Measurements from ENCODE around the gene SHANK1. TPM values are rescaled to one million over a fixed set of nuclear protein-coding genes. Genes with fewer than 3 reads are reported as not detected.

Gene SHANK1
- total RNA-seq, 3 donors from 2014 or later = 0.59 to 0.98 TPM; not detected in 1

GRCh38 chr19:50666346-50667176, 53.0 kb downstream of the SHANK1 start:
- intact Hi-C loops (cut with DNase I; ENCODE audit: low total_unique reads) = no loop called here
- no peaks in the 10 kb centered on the region for H3K36me3 ChIP-seq
- no peaks in the 10 kb centered on the region for H3K9me3 ChIP-seq
- no peak overlapping the region for H3K4me3 ChIP-seq
- no peak overlapping the region for H3K27ac ChIP-seq
- TF ChIP-seq CTCF (IDR thresholded peaks at IDR 0.05) (no peak), POLR2A (IDR thresholded peaks at IDR 0.05) (no peak), POLR2AphosphoS5 (IDR thresholded peaks at IDR 0.05) (no peak)
- H3K4me1 ChIP-seq = peaks cover 0 to 8% of the 10 kb centered on the region in 2 donors
- H3K27me3 ChIP-seq = peaks cover 18 to 57% of the 10 kb centered on the region in 2 donors
- no peak for DNase-seq (ENCODE audit: low spot score in 2 of 2)

DNA sequence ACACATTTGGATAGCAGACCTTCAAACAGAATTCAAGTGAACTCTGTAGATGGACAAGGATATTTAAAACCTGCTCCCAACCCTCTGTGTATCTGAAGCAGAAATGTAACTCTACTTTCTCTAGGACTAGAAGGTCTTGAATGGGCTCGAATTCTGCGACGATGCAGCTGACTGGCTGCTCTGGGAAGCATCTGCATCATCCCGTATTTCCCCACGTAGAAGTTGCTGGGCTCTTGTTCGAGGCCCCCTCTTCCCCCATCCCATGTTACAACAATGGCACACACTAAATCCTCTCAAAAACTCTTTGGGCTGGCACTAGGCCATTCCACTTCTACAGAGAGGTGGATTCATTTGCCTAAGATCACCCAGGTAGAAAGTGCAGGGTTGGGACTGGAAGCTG, 55.4 kb downstream of the SHANK1 start:
- Histone ChIP-seq H3K4me3 (no peak overlapping the region), H3K36me3 (no peaks in the 10 kb centered on the region), H3K27ac (no peak overlapping the region), H3K4me1 (peaks cover 0 to 8% of the 10 kb centered on the region in 2 donors), H3K9me3 (no peaks in the 10 kb centered on the region), H3K27me3 (peaks cover 24 to 58% of the 10 kb centered on the region in 2 donors)
- intact Hi-C loops (cut with DNase I; ENCODE audit: low total_unique reads) = no loop called here
- no peak for DNase-seq (ENCODE audit: low spot score in 2 of 2)
- TF ChIP-seq POLR2A (IDR thresholded peaks at IDR 0.05) (no peak), CTCF (IDR thresholded peaks at IDR 0.05) (no peak), POLR2AphosphoS5 (IDR thresholded peaks at IDR 0.05) (no peak)

- H3K27me3 ChIP-seq = peaks cover 25 to 57% of the 10 kb centered on the region in 2 donors
- no peaks in the 10 kb centered on the region for H3K36me3 ChIP-seq
- no peak overlapping the region for H3K4me3 ChIP-seq
- no peak for DNase-seq (ENCODE audit: low spot score in 2 of 2)
- H3K9me3 ChIP-seq = no peaks in the 10 kb centered on the region
- TF ChIP-seq POLR2A (IDR thresholded peaks at IDR 0.05) = no peak
- no peak for TF ChIP-seq POLR2AphosphoS5 (IDR thresholded peaks at IDR 0.05)
- TF ChIP-seq CTCF (IDR thresholded peaks at IDR 0.05) = no peak
- peaks cover 0 to 8% of the 10 kb centered on the region in 2 donors for H3K4me1 ChIP-seq
- intact Hi-C loops (cut with DNase I; ENCODE audit: low total_unique reads) = no loop called here
- no peak overlapping the region for H3K27ac ChIP-seq
Observed at GRCh38 chr19:50663482-50663790, 56.2 kb downstream of the SHANK1 start.

DNA sequence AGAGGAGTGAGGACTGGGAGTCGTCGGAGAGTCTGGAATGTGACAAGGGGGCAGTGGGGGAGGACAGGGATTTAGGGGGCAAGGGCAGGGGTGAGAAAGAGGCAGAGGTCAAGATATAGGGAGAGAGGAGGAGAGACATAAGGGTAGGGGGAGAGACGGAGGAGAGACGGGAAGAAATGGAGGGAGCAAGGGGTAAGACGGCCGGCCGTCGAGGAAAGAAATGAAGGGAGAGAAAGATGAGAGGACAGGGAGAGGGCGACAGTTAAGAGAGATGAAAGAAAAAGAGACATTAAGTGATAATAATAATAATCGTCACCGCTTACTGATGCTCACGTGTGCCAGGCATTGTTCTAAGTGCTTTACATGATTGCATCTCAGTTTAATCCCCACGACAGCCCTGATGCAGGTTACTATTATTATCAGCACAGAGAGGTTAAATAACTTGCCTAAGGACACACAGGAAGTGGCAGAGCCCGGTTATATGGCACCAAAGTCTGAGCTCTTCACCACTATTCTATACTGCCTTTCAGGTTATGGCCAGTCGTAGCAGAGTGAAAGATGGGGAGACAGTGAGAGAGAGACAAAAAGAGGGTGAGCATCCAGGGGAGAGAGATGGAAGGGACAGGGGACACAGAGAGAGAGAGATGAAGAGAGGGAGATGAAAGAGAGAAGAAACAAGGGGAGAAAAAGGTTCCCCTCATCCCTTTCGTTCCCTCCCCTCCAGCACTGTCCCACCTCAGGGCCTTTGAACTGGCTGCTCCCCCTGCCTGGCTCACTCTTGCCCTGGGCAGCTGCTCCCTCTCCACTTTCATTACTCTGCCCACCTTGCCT, 56.7 kb downstream of the SHANK1 start:
- no peak overlapping the region for H3K4me3 ChIP-seq
- H3K27me3 ChIP-seq = peaks cover 19 to 52% of the 10 kb centered on the region in 2 donors
- H3K27ac ChIP-seq = no peak overlapping the region
- H3K36me3 ChIP-seq = no peaks in the 10 kb centered on the region
- H3K9me3 ChIP-seq = no peaks in the 10 kb centered on the region
- DNase-seq (ENCODE audit: low spot score in 2 of 2) = no peak
- peaks cover 0 to 8% of the 10 kb centered on the region in 2 donors for H3K4me1 ChIP-seq
- TF ChIP-seq POLR2AphosphoS5 (IDR thresholded peaks at IDR 0.05) (no peak), POLR2A (IDR thresholded peaks at IDR 0.05) (no peak), CTCF (IDR thresholded peaks at IDR 0.05) (no peak)
- intact Hi-C loops (cut with DNase I; ENCODE audit: low total_unique reads) = no loop called here
